MCF 10A (cell line): ENCODE measurements around the gene MAGEA1. TPM values are rescaled to one million over a fixed set of nuclear protein-coding genes. Genes with fewer than 3 reads are reported as not detected.

Experiments
- BruUV-seq: library from RNA; stranded (reverse); fragments of 400-500 nt; replicated peaks from 2 replicates; lab custom pipeline; 2021; lab: Mats Ljungman, UMichigan
- CTCF ChIA-PET: fragments of 300-600 bp; sonication (Branson Sonifier 250); formaldehyde crosslinking; extraction: SDS; loops from one replicate; lab custom pipeline; 2021; ENCODE audit warnings: antibody characterized with exemption, inconsistent platforms; lab: Yijun Ruan, JAX
- POLR2A ChIA-PET: fragments of 300-600, 350-650 bp; sonication (Branson Sonifier 250); formaldehyde crosslinking; extraction: SDS; loops from one replicate; lab custom pipeline; 2020; ENCODE audit warnings: antibody characterized with exemption, inconsistent platforms; lab: Yijun Ruan, JAX
- DNase-seq: peaks from one replicate; pipeline ENCODE4 v3.0.0-alpha.2; 2018; ENCODE audit not compliant: unreplicated experiment
- H3K27ac Mint-ChIP-seq: one replicate; pipeline ENCODE4 v1.8.0; 2022; ENCODE audit warnings: mild to moderate bottlenecking, low read depth, mixed read lengths; ENCODE audit not compliant: unreplicated experiment
- H3K27me3 Mint-ChIP-seq: one replicate; pipeline ENCODE4 v1.8.0; 2022; ENCODE audit warnings: mixed read lengths; ENCODE audit not compliant: insufficient read depth, unreplicated experiment
- H3K36me3 Mint-ChIP-seq: one replicate; pipeline ENCODE4 v1.8.0; 2022; ENCODE audit warnings: mild to moderate bottlenecking, moderate library complexity, mixed read lengths; ENCODE audit not compliant: insufficient read depth, unreplicated experiment
- H3K4me1 Mint-ChIP-seq: one replicate; pipeline ENCODE4 v1.8.0; 2022; ENCODE audit warnings: mixed read lengths; ENCODE audit not compliant: insufficient read depth, unreplicated experiment
- H3K4me3 Mint-ChIP-seq: one replicate; pipeline ENCODE4 v1.8.0; 2022; ENCODE audit warnings: mild to moderate bottlenecking, moderate library complexity, mixed read lengths; ENCODE audit not compliant: unreplicated experiment
- H3K9me3 Mint-ChIP-seq: one replicate; pipeline ENCODE4 v1.8.0; 2022; ENCODE audit warnings: mixed read lengths; ENCODE audit not compliant: unreplicated experiment
- CTCF ChIP-seq: fragments of 200-600 bp; IDR thresholded peaks from one replicate; pipeline ENCODE4 v1.8.0; 2022; ENCODE audit warnings: antibody characterized with exemption, mild to moderate bottlenecking; ENCODE audit not compliant: unreplicated experiment
- intact Hi-C: fragments of 100-400 bp; cut with micrococcal nuclease; formaldehyde crosslinking; loops from 2 replicates; pipeline ENCODE4 v1.14.1; 2022
- total RNA-seq: library from RNA; stranded (reverse); gene quantifications from 2 replicates; pipeline ENCODE4 v1.2.3, GENCODE V29; 2022

MAGEA1 gene
- total RNA-seq, 1 experiment from 2014 or later, result not detected

DNA sequence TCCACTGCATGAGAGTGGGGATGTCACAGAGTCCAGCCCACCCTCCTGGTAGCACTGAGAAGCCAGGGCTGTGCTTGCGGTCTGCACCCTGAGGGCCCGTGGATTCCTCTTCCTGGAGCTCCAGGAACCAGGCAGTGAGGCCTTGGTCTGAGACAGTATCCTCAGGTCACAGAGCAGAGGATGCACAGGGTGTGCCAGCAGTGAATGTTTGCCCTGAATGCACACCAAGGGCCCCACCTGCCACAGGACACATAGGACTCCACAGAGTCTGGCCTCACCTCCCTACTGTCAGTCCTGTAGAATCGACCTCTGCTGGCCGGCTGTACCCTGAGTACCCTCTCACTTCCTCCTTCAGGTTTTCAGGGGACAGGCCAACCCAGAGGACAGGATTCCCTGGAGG, 2.7 kb downstream of the MAGEA1 start:
- POLR2A ChIA-PET, result interaction anchor here (0.7 kb wide), 1 partner anchor 303 kb away, joined by 4 read pairs; no protein-coding TSS in a partner anchor
- CTCF ChIA-PET, result no interaction called here
- no peak overlapping the region for H3K27ac Mint-ChIP-seq
- no peaks in the 10 kb centered on the region for H3K9me3 Mint-ChIP-seq
- no TSS peak for BruUV-seq
- no peaks in the 10 kb centered on the region for H3K36me3 Mint-ChIP-seq
- peaks cover 18% of the 10 kb centered on the region for H3K27me3 Mint-ChIP-seq
- intact Hi-C loops, result no loop called here
- no peak for TF ChIP-seq CTCF
- no peak for DNase-seq
- H3K4me3 Mint-ChIP-seq, result no peak overlapping the region
- no peaks in the 10 kb centered on the region for H3K4me1 Mint-ChIP-seq

- ChIA-PET CTCF (no interaction called here), POLR2A (no interaction called here)
- Mint-ChIP-seq H3K9me3 (peaks cover 7% of the 10 kb centered on the region), H3K4me1 (no peaks in the 10 kb centered on the region), H3K27me3 (peaks cover 28% of the 10 kb centered on the region), H3K36me3 (no peaks in the 10 kb centered on the region), H3K27ac (no peak overlapping the region), H3K4me3 (no peak overlapping the region)
- intact Hi-C loops, result no loop called here
- DNase-seq, result no peak
- BruUV-seq, result no TSS peak
- TF ChIP-seq CTCF, result no peak
Observed at GRCh38 chrX:153184787-153185186, 5.7 kb downstream of the MAGEA1 start.

DNA sequence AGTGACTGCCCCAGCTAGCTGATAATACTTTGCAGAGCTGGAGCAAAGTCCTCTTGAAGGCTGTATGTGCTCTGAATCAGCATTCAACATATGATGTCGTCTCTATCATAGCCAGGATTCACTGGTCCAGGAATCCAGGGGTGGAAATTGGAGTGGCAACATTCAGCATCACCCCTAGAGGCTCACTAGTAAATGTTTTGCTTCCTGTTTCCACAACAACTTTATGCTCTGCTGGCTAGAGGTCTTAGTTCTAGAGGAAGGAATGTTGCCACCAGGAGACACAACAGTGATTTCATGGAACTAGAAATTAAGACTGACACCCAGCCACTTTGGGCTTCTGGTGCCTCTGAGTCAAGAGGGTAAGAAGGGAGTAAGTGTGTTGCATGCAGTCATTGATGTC, 11.3 kb downstream of the MAGEA1 start:
- peaks cover 27% of the 10 kb centered on the region for H3K9me3 Mint-ChIP-seq
- CTCF ChIA-PET, result no interaction called here
- no peak for DNase-seq

DNA sequence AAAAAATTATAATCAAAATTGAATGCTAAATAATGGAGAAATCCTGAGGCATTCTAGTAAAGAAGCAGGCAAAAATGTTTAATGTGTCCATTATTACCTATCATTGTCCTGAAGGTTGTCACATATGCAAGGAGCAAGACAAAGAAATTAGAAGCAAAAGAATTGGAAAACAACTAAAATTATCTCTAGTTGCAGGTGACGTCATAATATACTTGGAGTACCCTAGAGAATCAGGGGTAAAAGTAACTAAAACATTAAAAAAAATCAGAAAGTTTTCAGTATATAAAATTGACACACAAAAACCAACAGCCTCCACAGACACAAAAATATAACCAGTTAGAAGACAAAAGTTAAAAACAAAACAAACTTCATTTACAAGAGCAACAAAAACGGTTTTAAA, 21.4 kb downstream of the MAGEA1 start:
- BruUV-seq, result no TSS peak
- intact Hi-C loops, result no loop called here
- Mint-ChIP-seq H3K9me3 (peaks cover 12% of the 10 kb centered on the region), H3K27me3 (peaks cover 60% of the 10 kb centered on the region), H3K36me3 (no peaks in the 10 kb centered on the region), H3K4me3 (no peak overlapping the region), H3K4me1 (no peaks in the 10 kb centered on the region), H3K27ac (no peak overlapping the region)
- DNase-seq, result no peak
- POLR2A ChIA-PET, result no interaction called here
- no peak for TF ChIP-seq CTCF
- CTCF ChIA-PET, result no interaction called here

More for the DNA sequence above, 11.3 kb downstream of the MAGEA1 start:
- Mint-ChIP-seq H3K27me3 (peaks cover 66% of the 10 kb centered on the region), H3K4me1 (no peaks in the 10 kb centered on the region), H3K4me3 (no peak overlapping the region), H3K36me3 (no peaks in the 10 kb centered on the region), H3K27ac (no peak overlapping the region)
- intact Hi-C loops, result no loop called here
- POLR2A ChIA-PET, result no interaction called here
- no TSS peak for BruUV-seq
- no peak for TF ChIP-seq CTCF
